ENCODE results near the gene ZNF518B. TPM values are rescaled to one million over a fixed set of nuclear protein-coding genes. Genes with fewer than 3 reads are reported as not detected.

ZNF518B gene
- total and polyA plus RNA-seq, 10 of the 15 experiments (the other 5 are each of a cell fraction or from before 2014, with no cell fraction given), result 2.7 to 20.5 (median 9.2) TPM

DNA sequence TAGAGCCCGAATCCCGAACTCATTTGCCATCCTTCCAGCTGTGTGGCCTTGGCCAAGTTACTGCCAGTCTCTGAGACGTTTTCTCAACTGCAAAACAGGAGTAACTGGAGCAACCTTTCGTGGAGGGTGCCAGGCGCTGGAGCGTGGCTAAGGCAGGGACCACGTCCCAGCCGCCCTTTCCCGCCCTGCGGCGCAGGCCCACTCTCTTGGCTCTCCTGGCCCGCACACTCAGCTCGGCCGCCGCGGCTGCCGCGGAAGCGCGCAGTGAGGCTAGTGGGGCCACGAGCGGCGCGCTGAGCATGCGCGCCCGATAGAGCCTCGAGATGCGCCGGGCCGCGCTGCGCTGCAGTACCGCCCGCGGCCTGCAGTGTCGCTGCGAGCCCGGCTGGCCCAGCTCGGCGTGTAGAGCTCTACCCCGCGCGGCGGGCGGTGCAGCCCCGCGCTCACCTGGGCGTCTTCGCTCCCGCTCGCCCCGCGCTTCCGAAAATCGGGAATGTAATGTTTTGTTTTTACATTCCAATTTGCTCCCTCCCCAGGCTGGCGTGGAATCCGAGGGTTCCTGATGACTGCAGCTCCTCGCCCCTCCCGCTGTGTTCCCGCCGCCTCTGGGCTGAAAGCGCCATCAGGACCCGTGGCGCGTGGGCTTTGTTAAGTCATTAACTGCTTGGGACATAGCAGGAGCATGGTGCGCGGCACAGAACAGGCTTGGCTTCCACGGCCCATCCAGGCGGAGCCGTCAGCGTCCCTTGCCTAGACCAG is 4.0 kb upstream of the ZNF518B start (continued):
- TF ChIP-seq STAT1 (conservative IDR thresholded peaks at IDR 0.05) (no peak), FOS (IDR thresholded peaks at IDR 0.05; ENCODE audit: borderline replicate concordance, extremely low read depth, insufficient read length) (no peak), IRF4 (IDR thresholded peaks at IDR 0.05; ENCODE audit: low read depth, low read length) (no peak), IKZF1 (conservative IDR thresholded peaks at IDR 0.05) (peak; percentile 76), BHLHE40 (IDR thresholded peaks at IDR 0.05; ENCODE audit: borderline replicate concordance in 1 of 2, low read depth in 2 of 2, low read length in 1 of 2) (peak in 1 of 2 experiments; percentile 50; a peak in 1 of 4 replicates)
- TF ChIP-seq, protein P1, sequence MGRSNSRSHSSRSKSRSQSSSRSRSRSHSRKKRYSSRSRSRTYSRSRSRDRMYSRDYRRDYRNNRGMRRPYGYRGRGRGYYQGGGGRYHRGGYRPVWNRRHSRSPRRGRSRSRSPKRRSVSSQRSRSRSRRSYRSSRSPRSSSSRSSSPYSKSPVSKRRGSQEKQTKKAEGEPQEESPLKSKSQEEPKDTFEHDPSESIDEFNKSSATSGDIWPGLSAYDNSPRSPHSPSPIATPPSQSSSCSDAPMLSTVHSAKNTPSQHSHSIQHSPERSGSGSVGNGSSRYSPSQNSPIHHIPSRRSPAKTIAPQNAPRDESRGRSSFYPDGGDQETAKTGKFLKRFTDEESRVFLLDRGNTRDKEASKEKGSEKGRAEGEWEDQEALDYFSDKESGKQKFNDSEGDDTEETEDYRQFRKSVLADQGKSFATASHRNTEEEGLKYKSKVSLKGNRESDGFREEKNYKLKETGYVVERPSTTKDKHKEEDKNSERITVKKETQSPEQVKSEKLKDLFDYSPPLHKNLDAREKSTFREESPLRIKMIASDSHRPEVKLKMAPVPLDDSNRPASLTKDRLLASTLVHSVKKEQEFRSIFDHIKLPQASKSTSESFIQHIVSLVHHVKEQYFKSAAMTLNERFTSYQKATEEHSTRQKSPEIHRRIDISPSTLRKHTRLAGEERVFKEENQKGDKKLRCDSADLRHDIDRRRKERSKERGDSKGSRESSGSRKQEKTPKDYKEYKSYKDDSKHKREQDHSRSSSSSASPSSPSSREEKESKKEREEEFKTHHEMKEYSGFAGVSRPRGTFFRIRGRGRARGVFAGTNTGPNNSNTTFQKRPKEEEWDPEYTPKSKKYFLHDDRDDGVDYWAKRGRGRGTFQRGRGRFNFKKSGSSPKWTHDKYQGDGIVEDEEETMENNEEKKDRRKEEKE (IDR thresholded peaks at IDR 0.05), result no peak

Data from GM12878 (cell line).